Esophagus squamous epithelium (tissue), 4 donors: Measurements from ENCODE around the gene KPNB1.

Experiments
- CTCF ChIP-seq, 6 experiments: fragments of 450-650 bp in 4 of 6; fragments of 200-600 bp in 2 of 6; sonication (generic) in 2 of 6; IDR thresholded peaks; one replicate each; pipeline ENCODE4 v1.5.1; 2016 to 2019; ENCODE audit warnings: antibody characterized with exemption in 6 of 6, mild to moderate bottlenecking in 4 of 6, moderate library complexity in 4 of 6
- POLR2A ChIP-seq, 4 donors: fragments of 450-650 bp; IDR thresholded peaks; one replicate each; pipeline ENCODE4 v1.6.1; 2017; ENCODE audit warnings: antibody characterized with exemption in 4 of 4, mild to moderate bottlenecking in 4 of 4, moderate library complexity in 3 of 4

DNA sequence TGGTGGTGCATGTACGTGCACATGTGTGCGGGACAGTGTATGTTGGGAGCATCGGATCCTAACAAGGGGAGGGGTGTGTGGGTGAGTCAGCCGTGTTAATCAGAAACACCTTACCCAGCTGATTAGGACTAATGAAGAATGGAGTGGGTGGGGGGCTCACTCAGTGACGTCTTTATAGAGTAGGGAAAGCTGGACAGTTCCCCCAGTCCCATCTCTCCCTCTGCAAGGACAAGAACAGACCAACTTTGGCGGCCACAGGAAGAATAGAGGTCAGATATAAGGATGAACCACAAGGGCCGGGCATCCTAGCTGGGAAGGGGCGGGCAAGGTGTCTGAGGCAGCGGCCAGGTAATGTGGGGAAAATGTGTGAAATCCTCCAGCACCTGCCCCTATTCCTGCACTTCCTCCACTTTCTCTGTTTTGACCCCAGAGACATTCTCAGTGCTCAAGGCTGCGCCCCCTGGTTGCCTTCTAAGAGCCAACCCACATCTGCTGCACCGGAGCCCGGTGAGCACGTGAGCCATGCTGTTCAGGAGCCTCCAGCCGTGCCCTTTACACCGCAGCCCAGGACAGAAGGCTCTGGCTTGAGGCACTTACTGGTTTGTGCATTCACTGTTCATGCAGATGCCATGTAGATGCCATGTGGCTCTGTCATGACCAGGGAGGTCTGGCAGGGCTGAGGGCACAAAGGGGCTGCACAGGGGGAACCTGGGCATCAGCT, 64.4 kb downstream of the KPNB1 start:
- TF ChIP-seq CTCF (IDR thresholded peaks at IDR 0.05), result no peak
- no peak for TF ChIP-seq POLR2A (IDR thresholded peaks at IDR 0.05)
